HG03565 (cell line): ENCODE results near the gene KANSL3.
"Not testable (repeated sequence)": the region's sequence is repeated elsewhere in the genome, so short reads cannot be mapped to it uniquely, and the experiment has no call there.

Source experiments
- ATAC-seq: cut with Tn5 transposase; IDR thresholded peaks from one replicate; pipeline ENCODE4 v1.9.1; 2021; ENCODE audit warnings: mild to moderate bottlenecking, moderate library complexity; ENCODE audit not compliant: unreplicated experiment

KANSL3 gene

DNA sequence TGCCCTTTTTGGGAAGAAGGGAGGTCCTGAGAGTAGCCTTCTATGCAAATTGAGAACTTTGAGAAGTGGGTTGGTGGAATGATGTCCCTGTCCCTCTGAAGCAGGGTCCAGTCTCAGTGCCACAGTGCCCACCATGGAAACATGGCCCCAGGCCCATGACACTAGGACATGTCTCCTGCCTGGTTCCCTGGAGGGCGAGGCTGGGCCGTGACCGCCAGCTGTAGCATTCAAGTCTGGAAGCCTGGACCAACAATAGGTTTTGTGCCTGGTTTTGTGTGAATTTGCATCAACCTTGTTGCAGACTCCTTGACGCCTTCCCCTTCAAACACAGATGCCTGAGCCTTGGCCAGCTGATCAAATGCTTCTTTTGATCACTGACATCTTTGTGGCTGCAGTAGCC, 74.1 kb downstream of the KANSL3 start:
- ATAC-seq, result no peak

DNA sequence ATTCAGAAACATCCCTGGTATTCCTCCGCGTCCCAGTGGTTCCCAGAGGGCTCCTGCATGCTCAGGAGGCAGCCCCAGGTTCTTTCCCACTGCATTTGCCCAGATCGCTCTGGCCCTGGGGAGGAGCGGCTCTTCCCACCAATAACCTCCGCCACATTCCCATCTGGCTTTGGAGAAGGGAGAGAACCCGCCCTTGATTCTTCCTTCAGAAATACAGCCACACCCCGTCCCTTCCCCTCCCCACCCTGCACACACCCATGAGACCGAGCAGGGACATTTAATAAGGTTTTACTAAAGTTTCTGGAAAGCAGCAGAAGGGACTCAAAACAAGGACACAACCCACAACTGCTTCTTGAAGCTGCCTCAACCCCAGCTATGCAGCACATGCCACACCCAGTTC, 79.6 kb downstream of the KANSL3 start:
- no peak for ATAC-seq

GRCh38 chr2:96558061-96558460, 80.1 kb downstream of the KANSL3 start:
- no peak for ATAC-seq

DNA sequence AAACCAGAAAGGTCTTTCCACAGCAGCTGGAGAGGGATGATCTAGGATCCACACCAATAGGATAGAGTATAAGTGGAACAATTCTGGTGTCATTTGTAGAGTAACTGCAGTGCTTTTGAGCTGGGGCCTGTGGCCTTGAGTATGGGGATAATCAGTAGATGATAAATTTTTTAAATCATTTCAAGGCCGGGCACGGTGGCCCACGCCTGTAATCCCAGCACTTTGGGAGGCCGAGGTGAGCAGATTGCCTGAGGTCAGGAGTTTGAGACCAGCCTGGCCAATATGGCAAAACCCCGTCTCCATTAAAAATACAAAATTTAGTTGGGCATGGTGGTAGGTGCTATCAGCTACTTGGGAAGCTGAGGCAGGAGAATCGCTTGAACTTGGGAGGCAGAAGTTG, 80.7 kb downstream of the KANSL3 start:
- not testable (repeated sequence) for ATAC-seq

DNA sequence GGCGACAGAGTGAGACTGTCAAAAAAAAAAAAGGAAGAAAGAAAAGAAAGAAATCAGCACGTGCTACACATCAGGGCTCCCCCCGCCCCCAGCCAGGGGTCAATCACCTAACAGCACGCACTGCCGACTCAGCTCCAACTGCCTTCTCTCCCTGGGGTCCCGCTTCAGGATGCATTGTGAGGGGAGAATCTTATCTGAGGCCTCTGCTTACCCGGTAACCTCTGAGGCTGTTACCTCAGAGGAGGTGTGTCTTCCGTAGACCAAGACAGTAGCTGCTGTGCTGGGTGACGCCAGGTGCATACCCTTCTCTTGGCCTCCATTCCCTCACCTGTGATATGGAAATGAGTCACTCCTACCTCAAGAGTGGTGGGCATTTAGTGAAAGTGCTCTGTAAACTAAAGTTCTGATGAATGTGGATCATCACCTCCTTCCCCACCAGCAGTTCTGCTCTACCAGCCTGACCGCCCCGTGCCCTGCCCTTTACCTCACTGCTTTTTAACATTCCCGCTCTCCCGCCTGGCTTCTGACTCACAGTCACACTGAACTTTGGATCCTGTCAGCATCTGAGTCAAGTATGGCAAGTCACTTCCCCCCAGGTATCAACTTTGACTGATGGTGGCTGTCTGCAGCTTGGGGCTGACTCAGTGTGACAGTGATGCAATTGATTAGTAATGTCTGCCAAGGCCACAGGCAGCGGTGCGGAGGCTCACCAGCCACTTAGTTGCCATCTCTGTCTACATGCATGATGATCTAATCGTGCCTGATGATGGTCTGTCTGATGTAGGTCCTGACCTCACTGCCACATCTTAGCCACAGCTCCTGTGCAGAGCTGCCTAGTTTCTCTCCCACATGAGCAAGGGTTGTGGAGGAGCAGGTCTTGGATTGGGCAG, 81.4 kb downstream of the KANSL3 start:
- ATAC-seq, result no peak

DNA sequence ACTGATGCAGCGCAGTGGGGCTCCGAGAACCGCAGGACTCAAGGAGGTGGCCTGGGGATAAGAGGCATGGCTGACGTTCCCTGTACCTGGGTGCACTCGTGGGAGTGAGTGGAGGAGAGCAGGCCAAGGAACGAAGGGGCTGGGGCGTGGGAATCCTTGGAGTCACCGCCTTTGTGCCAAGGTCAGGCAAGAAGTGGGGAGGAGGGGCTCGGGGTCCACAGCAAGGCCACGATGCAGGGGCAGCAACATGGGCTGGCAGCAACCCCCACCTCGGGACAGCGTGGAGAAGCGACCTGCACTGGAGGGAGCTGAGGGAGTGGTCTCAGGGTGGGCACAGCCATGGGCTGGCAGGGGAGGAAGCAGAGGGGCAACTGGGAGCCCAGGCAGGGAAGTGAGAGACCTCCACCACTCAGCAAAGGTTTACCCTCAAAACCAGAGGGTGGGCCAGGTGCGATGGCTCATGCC, 82.9 kb downstream of the KANSL3 start:
- no peak for ATAC-seq

DNA sequence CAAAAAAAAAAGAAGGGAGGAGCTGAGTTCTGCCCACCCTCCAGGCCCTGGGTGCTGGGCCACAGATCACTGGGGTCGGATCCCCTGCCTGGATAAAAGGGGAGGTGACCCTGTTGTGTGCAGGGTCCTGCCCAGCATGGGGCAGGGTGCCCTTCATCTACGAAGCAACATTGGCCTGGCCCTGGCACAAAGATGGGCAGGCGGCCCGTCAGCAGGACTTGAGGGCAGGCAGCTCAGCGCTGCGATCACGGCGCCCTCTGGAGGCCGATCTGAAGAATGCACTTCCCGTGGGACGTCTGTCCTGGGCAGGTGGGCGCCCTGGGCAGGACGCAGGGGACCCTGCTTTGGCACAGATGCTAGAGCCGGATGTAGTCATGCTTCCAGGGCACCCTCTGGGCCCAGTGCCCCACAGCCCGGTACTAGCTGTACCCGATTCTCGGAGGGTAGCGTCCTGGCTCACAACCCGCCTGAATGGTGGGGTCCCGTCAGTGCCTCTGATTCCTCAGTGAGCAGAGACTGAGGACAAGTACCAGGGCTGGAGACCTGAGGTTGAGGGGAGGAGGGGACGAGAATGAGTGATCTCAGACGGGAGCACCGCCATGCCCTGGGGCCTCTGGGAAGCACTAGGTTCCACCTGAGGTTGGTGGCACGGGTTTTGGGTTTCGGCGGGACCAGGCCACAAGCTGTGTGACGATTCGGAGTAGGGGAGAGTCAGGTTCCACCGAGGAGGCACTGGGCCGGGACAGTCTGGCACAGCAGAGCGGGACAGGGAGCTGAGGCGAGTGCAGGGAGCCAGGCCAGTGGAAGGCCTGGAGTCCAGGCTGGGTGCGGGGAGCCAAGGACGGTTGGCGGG, 83.6 kb downstream of the KANSL3 start:
- no peak for ATAC-seq

DNA sequence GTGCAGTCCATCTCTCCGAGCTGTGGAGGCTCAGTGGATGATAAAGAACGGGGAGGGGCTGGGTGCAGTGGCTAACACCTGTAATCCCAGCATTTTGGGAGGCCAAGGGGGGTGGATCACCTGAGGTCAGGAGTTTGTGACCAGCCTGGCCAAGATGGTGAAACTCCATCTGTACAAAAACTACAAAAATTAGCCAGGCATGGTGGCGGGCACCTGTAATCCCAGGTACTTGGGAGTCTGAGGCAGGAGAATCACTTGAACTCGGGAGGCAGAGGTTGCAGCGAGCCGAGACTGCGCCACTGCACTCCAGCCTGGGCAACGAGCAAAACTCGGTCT, 84.2 kb downstream of the KANSL3 start:
- not testable (repeated sequence) for ATAC-seq

DNA sequence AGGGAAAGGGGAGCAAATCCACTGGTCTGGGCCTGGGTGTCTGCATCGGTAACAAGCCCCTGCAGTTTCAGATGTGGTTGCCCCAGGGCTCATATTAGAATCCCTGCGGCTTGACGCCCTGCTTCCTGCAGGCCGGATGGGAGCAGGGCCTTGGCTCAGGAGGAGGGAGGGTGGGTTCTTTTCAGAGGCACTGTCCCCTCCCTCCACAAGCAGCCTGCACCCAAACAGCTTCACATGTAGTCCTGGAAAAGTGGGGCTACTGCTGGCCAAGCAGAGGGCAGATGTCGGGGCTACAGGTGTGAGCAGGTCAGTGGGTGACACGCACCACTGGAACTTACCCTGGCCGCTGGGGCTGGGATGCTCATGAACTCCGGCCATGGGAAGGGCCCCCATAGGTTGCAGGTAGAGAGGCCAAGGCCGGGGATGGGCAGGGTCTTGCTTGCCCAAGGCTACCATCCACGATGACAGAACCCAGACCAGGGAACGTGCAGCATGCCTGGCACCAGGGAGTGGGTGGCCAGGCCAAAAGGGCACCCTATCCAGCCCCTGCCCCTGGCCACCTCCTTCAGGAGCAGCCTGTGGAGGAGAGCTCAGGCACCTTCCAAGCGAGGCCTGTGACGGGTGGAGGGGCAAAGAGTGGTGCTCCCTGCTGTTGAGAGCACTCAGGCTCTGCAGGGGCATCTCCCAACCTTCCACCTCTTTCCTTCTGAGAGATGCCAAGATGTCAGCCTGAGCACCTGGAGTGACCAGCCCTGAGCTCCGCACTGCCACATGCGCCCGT, 84.7 kb downstream of the KANSL3 start:
- no peak for ATAC-seq

GRCh38 chr2:96552315-96553175, 85.6 kb downstream of the KANSL3 start:
- ATAC-seq, result no peak

DNA sequence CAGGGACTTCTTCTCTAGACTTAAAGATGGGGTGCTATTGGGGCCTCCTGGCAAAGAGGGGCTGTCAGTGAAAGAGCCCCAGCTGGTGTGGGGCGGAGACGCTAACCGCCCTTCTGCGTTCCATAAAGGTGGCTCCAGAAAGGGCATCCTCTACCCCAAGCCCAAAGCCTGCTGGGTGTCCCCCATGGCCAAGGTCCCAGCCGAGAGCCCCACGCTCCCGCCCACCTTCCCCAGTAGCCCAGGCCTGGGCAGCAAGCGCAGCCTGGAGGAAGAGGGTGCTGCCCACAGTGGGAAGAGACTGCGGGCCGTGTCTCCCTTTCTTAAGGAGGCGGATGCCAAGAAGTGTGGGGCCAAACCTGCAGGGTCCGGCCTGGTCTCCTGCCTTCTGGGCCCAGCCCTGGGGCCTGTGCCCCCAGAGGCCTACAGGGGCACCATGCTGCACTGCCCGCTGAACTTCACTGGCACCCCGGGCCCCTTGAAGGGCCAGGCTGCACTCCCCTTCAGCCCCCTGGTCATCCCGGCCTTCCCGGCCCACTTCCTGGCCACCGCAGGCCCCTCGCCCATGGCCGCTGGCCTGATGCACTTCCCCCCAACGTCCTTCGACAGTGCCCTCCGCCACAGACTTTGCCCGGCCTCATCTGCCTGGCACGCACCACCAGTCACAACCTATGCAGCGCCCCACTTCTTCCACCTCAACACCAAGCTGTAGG, 86.4 kb downstream of the KANSL3 start:
- ATAC-seq, result no peak

GRCh38 chr2:96550787-96551604, 87.1 kb downstream of the KANSL3 start:
- ATAC-seq, result no peak

DNA sequence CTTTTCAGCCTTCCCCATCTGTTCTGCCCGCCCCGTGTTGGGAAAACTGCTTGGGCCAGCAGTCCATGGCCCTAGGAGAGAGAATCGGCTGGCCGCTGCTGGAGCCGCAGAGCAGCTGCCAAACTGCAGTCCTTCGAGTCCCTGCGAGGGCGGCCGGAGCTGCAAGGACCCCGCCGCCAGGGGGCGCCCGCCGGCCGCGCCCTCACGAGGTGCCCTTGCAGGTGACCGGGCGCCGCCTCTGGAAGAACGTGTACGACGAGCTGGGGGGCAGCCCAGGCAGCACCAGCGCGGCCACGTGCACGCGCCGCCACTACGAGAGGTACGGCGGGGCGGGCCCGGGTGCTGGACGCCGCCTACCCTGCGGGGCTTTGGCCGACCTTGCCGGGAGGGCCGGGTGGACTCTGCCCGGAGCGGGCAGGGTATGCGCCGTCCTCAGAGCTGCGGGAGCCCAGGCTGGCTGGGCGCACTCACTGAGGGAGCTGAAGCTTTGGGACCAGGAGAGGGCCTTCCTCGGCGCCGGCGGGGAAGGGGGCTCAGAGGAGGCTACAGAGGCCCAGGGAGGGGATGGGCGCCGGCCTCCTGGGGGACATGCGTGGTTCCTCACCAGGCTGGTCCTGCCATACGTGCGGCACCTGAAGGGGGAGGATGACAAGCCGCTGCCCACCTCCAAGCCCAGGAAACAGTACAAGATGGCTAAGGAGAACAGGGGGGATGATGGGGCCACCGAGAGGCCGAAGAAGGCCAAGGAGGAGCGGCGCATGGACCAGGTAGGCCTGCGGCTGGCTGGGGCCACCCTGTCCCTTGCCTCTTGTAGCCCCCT, 87.9 kb downstream of the KANSL3 start:
- ATAC-seq, result no peak

DNA sequence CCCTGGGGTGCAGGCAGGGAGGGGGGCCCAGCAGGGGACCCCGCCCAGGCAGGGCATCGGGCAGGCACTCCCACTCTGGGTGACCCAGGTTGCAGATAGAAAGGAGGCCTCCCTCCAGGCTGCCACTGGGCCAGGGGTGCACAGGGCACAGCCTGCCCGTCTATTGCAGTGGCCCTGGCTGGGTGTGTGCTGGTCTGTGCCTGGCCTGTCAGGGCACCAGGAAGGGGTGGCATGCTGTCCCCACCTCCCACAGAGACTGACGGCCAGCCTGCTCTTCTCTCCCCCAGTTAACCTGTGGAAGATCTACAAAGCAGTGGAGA, 88.7 kb downstream of the KANSL3 start:
- no peak for ATAC-seq

DNA sequence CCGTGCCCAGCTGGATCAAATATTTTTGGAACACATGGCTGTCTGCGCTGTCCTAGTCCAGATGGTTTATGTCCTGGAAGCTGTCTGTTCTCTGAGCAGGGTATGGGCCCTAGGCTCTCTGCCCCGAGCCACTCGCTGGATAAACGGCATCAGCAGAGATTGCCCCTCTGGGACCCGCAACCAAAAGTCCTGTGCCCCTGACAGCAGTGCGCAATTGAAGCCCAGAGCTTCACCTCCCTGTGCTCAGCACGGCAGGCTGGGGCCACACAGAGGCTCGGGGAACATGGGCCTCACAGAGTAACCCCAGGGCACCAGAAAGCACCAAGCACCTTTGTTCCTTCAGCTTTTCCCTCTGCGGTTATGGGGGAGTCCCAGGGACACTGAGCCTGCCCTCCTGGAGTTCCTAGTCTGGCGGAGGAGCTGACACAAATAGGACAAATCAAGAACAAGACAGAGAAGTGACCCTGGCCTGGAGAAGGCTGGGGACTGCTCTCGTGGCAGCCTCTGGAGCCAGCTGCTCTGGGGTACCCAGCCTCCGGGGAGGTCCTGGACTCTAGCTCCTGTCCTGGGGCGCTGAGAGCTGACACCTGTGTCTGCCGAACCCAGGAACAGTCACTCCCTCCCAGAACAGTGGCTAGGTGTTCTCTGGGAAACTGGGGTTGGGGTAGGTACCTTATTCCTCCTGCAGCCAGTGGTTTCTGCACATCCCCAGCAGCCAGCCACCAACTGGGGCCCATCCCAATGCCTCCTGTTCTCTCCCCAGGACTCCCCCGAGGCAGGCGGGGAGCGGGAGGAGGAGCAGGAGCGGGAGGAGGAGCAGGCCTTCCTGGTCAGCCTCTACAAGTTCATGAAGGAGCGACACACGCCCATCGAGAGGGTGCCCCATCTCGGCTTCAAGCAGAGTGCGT, 89.3 kb downstream of the KANSL3 start:
- ATAC-seq, result no peak

GRCh38 chr2:96547731-96548171, 90.4 kb downstream of the KANSL3 start:
- no peak for ATAC-seq

GRCh38 chr2:96547203-96547641, 90.9 kb downstream of the KANSL3 start:
- no peak for ATAC-seq
